ENCODE results near the gene CP.
A peak's percentile ranks its signal among the peaks of the same experiment; 100 is the strongest.

CP gene

DNA sequence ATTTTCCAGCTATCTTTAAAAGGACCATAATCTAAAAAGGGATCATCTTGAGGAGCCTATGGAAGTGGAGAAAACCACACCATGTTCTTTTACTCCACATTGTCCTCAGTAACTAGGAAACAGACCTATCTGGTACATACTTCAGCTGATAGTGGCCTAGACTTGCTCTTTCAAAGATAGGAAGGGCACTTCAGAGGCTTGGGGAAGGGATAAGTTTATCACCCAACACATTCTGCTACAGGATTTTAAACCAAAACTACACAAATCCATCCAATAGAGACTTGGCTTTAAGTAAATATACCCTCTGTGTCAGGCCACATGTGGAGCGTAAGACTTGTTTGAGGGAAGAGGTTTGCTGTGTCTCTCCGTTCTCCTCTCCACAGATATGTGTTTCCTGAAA, 35.4 kb downstream of the CP start:
- no peak for DNase-seq (ENCODE audit: low spot score)

DNA sequence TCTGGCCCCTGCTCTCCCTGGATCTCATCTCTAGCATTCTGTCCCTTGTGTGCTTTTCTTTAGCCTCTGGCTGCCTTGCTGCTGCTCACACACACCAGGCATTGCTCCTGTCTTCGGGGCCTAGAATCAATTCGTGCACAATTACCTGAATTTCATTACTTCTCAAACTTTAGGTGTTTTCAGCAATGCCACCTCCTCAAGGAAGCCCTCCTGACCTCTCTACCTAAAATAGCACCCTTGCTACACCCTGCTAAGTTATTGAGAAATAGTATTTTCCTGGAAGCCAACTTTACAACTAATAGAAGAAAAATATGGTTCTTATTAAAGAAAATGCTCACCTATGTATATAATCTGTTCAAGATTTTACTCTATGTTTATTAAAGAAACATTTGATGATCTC, 40.4 kb downstream of the CP start:
- DNase-seq (ENCODE audit: low spot score), result no peak

DNA sequence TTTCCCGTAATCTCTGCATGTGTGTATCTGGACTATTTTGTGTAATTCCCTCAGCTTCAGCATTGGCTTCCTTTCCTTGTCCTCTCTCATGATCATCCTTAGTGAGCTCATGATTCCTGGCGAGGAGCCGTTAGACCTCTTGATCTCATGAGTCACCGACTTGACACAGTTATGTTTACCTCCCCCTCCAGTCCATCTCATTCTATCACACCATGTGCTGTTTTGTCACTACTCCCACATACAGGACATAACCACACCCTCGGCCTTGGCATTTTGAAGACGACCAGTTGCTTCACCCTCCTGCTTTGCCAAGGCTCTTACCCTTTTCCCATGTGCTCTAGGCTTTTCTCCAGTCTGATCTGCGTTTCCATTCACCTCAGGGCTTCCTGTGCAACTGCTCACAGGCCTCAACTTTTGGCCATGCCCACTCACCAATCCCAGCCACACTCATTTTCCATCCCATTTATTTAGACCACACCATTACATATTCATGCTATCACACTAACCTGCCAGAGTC, 41.5 kb downstream of the CP start:
- peak; percentile 85 for DNase-seq (ENCODE audit: low spot score)

DNA sequence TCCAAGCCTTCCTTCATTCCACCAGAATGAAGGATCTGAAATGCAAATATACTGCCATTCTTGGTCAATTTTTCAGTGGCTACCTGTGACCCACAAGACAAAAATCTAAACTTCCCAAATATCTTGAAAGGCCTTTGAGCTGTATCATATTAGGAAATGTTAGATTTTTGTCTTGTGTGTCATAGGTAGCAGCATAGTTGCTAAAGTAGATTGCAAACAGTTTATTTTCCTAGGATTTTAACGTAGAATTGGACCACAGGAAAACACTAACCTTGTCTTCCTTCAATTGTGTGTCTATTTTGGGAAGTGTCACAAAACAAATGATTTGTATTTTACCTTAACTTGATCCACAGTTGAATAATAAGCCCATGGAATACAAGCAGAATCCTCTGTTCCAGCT, 42.4 kb downstream of the CP start:
- no peak for DNase-seq (ENCODE audit: low spot score)

DNA sequence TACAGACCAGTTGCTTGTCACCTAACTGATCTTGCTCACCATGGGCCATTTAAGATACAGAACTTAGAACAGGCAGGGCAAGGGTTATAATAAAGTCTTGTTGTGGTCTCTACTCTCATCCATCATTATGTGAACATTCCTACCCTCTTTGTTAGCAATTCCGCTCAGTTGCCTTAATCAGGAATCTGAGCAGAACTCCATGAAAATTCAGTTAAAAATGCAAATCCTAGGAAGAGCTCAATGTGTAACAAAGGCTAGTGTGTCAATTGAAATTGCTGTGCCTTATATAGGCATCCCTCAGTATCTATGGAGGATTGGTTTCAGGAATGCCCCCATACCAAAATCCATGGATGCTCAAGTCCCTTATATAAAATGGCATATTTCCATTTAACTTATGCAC, 44.5 kb downstream of the CP start:
- no peak for DNase-seq (ENCODE audit: low spot score)

DNA sequence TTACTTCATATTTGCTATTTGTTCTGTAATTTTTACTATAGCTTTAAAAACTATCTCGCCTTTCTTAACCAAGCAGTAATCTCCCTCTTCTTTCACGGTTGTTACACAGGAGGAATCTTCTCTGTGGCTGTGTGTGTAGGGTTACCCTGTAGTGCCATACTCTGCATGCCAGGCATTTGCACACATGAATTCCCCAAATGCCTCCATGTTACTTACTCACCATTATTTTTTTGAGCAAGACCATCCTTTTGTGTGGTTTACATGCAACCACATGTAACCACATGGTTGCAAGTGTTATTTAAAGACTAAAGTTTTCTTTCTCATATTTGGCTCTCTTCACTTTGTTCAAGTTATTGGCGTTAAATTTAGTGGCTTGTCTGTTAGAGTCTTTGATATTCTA, 46.7 kb downstream of the CP start:
- no peak for DNase-seq (ENCODE audit: low spot score)

DNA sequence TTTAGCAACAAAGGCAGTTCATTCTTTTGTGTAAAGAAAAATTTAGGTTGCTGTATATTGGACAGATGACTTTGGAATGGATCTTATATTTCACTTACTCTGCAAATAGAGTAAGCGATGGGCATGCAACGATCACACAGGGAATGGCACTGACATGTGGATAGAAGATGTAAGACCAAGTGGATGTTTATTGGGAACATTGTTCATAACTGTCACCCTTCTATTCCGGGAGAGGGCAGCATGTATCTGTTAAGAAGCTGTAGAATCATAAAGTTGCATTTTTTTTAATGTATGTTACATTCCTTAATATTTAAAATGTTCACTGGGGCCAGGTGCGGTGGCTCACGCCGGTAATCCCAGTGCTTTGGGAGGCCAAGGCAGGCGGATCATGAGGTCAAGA, 51.0 kb downstream of the CP start:
- no peak for DNase-seq (ENCODE audit: low spot score)

DNA sequence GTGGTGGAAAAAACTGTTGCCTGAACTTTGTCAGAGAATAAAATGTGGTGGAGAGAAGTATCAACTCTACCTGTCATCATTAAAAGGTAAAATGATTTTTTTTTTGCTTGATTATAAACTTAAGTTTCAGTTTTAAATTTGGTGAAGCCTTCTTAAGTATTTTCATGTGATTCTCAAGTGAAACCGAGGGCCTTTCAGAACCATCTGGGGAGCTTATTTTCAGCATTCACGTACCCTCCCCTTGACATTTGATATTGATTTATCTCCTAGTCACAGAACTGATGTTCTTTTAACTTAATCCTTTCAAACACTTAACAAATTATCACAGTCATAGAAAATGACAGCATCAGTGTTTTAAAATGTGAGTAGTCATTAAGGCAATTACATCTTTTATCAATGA, 53.7 kb downstream of the CP start:
- no peak for DNase-seq (ENCODE audit: low spot score)

DNA sequence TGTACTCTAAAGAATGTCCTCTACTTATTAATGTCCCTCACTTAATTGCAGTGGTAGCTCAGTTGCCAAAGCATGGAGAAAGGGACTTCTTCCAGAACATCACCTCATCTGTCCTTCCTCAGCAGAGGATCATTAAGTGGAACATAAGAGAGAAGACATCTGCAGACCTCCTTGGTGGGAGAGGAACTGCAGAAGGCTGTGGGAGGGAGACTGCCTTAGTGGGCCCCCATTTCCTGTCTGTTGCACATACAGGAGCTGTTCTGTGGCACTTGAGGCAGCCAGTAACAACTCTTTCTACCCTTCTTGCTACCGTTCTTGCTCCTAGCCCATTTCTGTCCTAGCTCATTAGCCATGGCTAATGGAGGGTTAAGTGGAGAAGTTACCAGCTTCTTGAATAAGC, 58.6 kb downstream of the CP start:
- DNase-seq (ENCODE audit: low spot score), result no peak

DNA sequence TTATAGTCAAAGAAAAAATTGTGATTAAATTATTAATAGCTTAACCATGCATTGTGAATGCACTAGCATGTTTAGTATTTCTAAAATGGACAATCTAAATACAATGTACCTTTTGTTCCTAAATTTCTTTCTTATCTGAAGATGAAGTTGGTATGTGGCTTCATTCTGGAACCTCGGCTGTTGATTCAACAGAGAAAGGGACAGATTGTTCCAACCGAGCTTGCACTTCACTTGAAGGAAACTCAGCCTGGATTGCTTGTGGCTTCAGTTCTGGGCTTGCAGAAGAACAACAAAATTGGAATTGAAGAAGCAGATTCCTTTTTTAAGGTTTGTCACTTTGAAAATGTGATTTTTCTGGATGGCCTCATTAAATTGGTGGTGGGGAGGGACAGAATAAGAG, 59.6 kb downstream of the CP start:
- no peak for DNase-seq (ENCODE audit: low spot score)

DNA sequence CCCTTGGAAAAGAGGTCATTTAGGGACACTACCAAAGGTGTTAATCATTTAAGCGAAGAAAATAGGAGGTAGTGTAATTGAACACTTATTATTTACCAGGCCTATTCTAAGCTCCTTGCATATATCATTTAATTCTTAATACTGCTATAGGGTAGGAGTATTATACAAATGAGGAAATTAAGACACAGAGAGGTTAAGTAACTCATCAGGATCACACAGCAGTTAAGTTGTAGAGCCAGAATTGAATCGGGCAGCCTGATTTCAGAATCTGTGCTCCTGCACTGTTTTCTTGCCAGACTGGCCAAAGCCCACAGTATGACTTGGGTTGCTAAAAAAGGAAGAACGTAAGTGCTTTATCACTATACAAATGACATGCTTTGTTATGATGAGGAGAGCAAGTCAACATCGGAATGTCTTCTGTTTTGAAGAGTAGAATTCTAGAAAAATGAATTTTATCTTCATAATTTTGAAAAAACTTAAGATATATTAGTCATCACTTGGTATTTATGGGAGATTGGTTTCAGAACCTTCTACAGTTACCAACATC, 60.8 kb downstream of the CP start:
- DNase-seq (ENCODE audit: low spot score), result peak; percentile 30

DNA sequence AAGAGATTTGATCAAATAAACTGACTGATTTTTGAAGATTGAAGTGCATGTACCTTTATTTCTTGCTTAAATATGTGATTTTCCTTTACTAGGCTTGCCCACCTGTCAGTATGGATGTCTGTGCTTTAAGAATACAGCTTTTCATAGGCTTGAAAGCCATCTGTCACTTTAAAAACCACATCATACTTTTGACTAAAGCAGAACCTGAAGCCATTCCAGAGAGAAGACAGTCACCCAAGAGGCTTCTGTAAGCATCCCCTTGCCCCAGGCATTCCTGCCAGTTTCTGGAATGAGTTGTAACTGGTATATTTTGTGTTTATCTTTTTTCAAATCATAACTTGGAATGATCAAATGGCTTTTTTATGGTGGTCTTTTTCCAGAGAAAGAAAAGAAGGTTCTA, 68.2 kb downstream of the CP start:
- no peak for DNase-seq (ENCODE audit: low spot score)

DNA sequence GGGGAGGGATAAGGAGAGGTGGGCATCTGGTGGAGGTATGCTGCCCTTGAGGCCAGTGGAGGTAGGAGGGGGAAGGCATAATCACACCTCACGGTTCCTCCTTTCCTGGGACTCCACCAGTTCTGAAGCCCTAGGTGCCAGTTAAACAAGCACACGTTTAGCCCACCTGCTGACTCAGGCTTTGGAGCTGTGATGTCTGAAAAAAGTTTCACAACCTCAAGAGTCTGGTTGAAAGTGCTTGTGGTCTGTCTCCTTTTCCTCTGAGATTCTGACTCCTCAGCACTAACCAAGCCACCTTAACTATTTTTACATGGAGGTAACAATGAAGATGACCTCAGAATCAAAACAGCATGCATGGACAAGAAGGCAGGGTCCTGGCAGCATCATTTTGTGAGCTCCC, 69.2 kb downstream of the CP start:
- peak; percentile 5 for DNase-seq (ENCODE audit: low spot score)

DNA sequence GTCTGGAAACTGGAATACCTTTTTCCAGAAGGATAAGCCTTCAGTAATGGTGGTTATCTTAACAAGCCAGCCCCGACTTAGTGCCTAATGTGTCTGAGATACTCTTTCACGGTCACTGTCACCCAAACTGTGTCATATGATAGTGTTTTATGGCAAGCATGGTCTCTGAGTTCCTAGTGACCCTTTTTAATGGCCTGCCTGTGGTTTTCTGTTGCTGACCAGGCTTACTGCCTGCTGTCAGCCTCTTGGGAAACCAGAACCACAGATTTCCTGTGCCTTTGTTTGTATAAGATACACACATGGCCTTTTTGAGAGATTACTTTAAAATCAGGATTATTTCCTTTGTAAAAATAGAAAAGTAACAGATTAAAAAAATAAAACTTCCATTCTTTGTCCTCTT, 69.8 kb downstream of the CP start:
- DNase-seq (ENCODE audit: low spot score), result peak; percentile 42

DNA sequence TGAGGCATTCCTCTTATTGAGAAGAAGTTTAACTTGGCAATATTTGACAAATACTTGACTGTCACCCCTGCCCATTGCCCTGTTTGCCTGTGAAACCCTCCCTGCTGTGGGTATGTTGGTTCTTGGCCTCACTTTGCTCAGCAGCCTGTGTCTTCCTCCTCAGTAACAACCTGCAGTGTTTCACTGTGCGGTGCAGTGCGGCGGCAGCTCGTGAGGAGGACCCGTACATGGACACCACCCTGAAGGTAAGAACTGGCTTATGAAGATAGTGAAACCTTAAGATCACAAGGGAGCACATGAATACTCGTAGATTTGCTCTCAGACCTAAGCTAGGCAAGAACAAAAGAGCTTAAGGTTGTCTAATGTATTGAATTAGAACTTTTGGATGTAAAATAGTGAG, 71.2 kb downstream of the CP start:
- no peak for DNase-seq (ENCODE audit: low spot score)

DNA sequence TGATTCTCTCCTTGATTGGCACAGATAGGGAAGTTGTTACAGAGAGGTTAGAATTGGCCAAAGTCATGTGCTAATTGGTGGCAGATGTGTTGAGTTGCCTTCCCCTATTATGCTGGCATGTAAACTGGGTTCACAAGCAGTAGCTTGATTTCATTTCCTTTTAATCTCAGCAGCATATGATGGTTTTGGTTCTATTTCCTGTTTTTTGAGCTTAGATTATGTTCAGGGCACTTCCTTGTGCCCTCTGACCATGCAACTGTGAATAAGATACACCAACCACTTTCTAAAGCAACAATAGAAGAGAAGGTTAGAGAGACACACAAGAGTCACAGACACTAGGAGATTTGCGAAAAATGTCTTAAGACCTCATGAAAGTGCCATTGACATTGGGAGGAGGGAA, 75.7 kb downstream of the CP start:
- DNase-seq (ENCODE audit: low spot score), result no peak

DNA sequence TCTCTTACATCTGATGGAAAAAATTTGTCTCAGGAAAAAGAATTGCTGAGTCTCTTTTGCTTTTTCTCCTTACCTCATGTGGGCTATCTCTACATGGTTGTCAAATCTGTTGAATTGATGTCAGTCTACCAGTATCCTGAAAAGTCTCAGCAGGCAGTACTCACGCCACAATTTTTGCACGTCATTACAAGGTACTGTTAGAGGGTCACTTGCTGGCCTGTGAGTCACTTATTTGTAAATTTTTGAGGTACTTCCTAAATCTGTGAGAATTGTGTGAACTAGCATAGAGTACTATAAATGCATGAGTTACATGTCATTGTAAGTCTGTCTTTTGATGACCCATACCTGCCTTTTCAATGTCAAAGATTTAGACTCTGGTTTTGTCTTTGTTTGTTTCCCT, 76.3 kb downstream of the CP start:
- DNase-seq (ENCODE audit: low spot score), result no peak

DNA sequence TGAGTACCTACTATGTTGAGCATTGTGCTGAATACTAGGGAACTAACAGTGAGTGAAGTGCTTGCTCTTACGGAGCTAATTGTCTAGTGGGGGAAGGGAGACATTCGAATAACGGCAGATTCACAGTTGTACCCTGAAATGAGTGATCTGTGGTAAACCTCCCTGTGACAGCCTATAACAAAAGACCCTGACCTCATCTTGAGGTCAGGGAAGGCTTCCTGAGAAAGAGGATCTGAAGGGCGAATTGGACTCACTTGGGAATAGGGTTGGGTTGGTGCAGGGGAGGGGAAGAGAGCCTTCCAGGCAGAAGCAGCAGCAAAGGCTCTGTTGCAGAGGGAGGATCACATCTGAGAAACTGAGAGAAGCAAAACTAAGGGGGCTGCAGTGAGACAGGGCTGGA, 78.9 kb downstream of the CP start:
- DNase-seq (ENCODE audit: low spot score), result no peak

DNA sequence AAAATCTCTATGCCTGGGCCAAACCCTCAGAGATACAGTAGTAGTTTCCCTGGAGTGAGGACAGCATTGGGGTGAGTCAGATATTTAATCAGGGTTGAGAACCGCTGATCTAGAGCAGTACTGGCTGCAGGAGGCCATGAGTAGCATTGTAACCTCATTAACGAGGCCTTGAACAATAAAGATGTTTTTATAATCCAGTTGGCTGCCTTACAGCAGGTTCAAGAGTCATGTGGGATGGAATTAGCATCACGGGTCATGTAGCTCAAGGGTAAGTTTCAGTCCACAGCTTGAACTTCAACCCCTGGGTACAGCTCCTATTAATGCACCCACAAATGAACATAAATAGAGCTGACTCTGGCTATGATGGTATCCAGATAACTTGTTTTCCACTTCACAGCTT, 87.1 kb downstream of the CP start:
- peak; percentile 28 for DNase-seq (ENCODE audit: low spot score)

DNA sequence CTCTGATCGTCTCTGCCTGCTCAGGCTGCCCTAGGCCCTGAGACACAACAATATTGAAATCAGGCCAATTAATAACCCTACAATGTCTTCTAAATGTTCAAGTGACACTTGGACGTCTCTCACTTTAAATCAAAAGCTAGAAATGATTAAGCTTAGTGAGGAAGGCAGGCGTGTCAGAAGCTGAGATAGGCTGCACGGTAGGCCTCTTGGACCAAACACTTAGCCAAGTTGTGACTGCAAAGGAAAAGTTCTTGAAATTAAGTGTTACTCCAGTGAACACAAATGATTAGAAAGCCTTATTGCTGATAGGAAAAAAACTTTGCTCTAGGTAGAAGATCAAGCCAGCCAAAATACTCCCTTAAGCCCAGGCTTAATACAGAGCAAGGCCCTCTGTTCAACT, 90.0 kb downstream of the CP start:
- DNase-seq (ENCODE audit: low spot score), result no peak

DNA sequence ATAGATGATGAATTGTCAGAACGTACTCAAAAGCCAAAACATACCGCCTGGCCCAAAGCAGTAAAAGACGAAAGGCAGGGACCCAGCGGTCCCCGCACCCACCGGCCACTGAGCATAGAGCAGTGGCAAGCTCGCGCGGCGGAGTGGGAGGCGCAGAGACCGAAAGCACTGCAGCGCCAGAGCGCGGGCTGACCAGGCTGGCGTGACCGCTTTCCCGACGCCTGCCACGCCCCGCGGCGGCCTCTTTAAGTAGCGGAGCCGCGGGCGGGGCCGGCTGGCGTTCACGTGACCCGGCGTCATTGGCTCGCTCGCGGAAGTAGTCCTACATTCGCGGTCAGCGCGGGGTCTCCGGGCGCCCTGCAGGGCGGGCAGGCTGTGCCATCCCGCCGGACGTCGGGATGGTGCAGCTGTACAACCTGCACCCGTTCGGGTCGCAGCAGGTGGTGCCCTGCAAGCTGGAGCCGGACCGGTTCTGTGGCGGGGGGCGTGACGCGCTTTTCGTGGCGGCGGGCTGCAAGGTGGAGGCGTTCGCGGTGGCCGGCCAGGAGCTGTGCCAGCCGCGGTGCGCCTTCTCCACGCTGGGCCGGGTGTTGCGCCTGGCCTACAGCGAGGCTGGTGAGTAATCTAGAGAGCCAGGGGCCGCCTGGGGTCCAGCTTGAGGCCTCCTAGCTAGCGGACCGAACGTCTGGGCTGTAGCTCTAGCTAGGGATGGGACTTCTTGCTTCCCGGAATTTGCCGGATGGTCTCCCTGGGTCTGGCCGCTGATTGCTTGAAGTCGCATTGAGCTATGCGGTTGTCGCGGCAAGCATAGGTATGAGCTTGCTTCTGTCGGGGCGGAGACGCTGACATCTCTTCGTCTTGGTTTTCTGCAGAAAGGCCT, 92.1 kb downstream of the CP start, which contains the start of gene HPS3:
HPS3 (plus strand) TSS at position 313 of the 880 bp plus-strand sequence; CDS start at position 399, 86 bp downstream.
- DNase-seq (ENCODE audit: low spot score), result peak; percentile 88

DNA sequence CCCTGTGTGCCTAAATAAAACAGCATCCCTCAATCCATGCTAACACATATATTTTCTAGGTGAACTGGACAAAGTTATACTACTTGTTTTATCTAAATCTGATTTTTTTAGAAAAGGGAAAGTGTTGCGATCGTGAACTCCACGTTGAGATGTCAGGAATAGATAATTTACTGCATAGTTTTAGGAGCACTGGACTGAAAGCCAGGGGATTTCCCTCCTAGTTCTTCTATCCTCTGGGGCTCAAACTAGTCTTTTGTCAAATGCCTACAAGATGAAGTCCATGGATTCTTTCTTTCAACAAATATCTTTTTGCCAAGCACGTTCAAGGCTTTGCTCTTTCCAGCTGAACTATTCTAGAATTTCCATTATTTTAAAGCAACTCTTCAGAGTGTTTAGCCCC, 92.8 kb downstream of the CP start:
- DNase-seq (ENCODE audit: low spot score), result no peak

DNA sequence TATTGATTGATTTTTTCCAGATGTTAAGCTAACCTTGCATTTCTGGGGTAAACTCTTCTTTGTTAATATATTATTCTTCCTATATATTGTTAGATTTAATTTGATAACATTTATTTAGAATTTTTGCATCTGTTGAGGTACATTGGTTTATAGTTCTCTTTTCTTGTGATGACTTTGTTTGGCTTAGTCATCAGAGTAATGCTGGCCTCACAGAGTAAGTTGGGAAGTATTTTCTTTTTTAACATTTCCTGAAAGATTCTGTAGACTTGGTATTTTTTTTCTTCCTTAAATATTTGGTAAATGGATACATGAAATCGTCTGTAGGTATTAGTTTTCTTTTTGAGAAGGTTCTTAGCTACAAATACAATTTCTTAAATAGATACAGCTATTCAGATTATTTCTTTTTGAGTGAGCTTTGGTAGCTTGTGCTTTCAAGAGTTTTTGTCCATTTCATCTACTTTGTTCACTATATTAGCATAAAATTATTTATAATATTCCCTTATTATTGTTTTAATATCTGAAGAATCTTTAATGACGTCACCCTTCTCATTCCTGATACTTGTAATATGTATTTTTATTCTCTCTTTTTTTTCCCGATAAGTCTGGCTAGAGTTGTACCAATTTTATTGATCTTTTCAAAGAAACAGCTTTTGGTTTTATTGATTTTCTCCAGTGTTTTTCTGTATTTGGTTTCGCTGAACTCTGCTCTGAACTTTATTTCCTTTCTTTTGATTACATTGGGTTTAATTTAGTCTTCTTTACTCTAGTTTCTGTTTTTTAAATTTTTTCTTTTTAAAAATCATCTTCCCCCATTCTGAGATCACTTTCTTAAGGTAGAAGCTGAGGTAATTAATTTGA, 98.7 kb downstream of the CP start:
- no peak for DNase-seq (ENCODE audit: low spot score)

Data from hepatic stellate cell (primary cell).